Subcutaneous adipose tissue (tissue), 4 donors: ENCODE data around the gene IL10RA. TPM values are rescaled to one million over a fixed set of nuclear protein-coding genes. Genes with fewer than 3 reads are reported as not detected.

Experiments
- total RNA-seq, 4 donors: library from RNA; depleted of rRNA; stranded (reverse); fragments of >200 nt; gene quantifications; one replicate each; pipeline ENCODE4 v1.1.0, GENCODE V29; 2016
- TF ChIP-seq, protein P1 (sequence below): fragments of 450-650 bp; IDR thresholded peaks from one replicate; pipeline ENCODE4 v1.5.1; 2016; ENCODE audit warnings: low read depth, mild to moderate bottlenecking, control low read depth, antibody characterized with exemption, moderate library complexity

IL10RA gene
- total RNA-seq, 4 donors from 2014 or later = 31.3 to 101 (median 48.6) TPM

DNA sequence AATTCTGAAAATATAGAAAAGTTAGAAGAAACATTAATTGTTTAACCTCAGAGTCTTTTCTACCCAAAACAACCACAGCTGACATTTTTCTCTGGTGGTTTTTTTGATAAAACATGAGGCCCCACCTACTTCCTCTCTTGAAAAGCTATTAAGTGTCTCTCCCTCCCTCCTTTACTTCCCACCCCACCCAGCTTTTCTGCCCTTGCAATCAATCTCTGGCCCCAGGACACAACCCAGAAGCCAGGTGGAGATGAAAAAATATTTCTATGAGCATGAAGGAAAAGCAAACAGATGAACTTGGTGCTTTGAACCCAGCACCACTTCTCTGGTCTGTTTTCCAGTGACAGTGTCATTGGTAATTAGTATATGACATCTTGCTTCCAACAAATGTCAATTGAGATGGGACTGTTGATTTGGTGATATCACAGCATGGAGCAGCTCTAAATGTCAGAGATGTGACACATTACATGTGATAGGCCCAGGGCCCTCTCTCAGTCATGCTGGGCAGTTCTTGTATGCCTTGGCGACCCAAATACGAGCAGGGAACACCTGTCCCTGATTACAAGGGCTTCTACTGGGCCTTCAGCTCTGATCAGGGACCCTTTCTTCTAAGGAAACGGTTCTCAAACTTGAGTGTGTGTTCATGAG lies 33.0 kb upstream of the IL10RA start:
- TF ChIP-seq, protein P1, sequence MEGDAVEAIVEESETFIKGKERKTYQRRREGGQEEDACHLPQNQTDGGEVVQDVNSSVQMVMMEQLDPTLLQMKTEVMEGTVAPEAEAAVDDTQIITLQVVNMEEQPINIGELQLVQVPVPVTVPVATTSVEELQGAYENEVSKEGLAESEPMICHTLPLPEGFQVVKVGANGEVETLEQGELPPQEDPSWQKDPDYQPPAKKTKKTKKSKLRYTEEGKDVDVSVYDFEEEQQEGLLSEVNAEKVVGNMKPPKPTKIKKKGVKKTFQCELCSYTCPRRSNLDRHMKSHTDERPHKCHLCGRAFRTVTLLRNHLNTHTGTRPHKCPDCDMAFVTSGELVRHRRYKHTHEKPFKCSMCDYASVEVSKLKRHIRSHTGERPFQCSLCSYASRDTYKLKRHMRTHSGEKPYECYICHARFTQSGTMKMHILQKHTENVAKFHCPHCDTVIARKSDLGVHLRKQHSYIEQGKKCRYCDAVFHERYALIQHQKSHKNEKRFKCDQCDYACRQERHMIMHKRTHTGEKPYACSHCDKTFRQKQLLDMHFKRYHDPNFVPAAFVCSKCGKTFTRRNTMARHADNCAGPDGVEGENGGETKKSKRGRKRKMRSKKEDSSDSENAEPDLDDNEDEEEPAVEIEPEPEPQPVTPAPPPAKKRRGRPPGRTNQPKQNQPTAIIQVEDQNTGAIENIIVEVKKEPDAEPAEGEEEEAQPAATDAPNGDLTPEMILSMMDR = no peak

DNA sequence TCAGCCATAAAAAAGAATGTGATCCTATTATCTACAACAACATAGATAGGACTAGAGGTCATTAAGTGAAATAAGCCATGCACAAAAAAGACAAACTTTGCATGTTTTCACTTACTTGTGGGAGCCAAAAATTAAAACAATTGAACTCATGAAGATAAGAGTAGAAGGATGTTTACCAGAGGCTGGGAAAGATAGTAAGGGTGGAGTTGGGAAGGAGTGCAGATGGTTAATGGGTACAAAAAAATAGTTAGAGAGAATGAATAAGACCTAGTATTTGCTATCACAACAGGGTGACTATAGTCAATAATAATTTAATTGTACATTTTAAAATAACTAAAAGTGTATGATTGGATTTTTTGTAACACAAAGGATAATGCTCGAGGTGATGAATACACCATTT lies 27.2 kb upstream of the IL10RA start:
- TF ChIP-seq, protein P1 = no peak

DNA sequence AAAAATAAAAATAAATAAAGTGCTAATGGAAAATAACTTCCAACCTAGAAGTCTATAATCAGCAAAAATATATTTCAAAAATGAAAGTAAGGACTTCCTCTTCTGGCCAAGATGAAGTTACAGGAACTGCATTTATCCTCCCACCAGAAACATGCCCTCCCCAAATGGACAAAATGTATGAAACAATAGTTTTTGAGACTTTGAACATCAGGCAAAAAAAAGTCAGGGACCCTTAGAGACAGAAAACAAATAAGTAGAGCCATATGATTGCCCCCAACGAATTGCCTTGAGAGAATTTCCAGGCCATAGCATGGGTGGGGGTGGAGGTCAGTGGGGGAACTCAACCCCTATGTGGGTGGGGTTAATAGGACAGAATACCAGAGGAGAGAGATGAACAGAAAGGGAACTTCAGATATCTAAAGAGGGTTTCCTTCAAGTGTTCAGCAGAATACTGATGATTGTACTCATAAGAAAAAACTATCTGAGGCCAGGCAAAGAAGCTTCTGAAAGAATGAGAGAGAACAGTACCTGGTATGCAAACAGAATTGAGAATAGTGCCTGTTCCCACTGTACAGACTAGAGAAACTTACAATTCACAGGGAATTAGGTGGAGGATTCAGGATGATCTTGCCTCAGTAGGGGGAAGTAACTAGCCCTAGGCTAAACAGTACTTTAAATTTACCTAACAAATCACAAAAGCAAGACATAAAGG lies 26.6 kb upstream of the IL10RA start:
- TF ChIP-seq, protein P1 = no peak

GRCh38 chr11:117960406-117960805 lies 25.8 kb upstream of the IL10RA start:
- TF ChIP-seq, protein P1 = no peak

GRCh38 chr11:117961896-117962295 lies 24.3 kb upstream of the IL10RA start:
- TF ChIP-seq, protein P1 = no peak

- TF ChIP-seq, protein P1 = no peak
Measured at GRCh38 chr11:117962826-117963225, 23.4 kb upstream of the IL10RA start.

DNA sequence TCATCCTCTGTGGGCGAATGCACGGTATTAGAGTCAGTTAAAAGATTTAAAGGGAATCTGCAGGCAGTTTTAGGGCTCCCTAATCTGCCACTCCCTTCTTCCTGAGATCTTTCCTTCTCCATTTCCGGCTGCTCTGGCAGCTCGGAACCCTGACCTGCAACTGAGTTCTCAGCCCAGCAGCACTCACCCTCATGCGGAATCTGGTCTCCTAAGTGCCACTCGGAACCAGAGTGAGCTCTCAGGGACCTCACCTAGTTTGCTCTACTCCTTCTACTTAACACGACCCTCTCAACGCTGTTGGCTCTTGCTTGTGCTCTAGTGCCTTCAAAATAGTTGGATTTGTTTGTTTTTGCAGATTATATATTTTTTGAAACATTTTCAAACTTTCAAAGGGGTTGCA lies 19.3 kb upstream of the IL10RA start:
- TF ChIP-seq, protein P1 = no peak
